HG03025 (cell line): ENCODE data around the gene MTCH1.

Source experiments
- ATAC-seq: cut with Tn5 transposase; IDR thresholded peaks from one replicate; pipeline ENCODE4 v1.9.1; 2021; ENCODE audit warnings: mild to moderate bottlenecking, moderate library complexity; ENCODE audit not compliant: unreplicated experiment, low FRiP score

Gene MTCH1

GRCh38 chr6:36985808-36986703 is at the start of gene MTCH1:
MTCH1 (minus strand) TSS chr6:36986196; CDS start chr6:36986173, 23 bp downstream.
- peak; percentile 79 for ATAC-seq

- no peak for ATAC-seq
These were observed 48.1 kb upstream of the MTCH1 start for GRCh38 chr6:37033819-37034795.

- ATAC-seq = no peak
These were observed 47.3 kb upstream of the MTCH1 start for GRCh38 chr6:37033255-37033654.

- ATAC-seq = no peak
These were observed 46.2 kb upstream of the MTCH1 start for GRCh38 chr6:37032239-37032638.

GRCh38 chr6:37030599-37030998 is 44.6 kb upstream of the MTCH1 start:
- ATAC-seq = no peak

- no peak for ATAC-seq
These were observed 43.4 kb upstream of the MTCH1 start for GRCh38 chr6:37029249-37029971.

- no peak for ATAC-seq
These were observed 41.9 kb upstream of the MTCH1 start for GRCh38 chr6:37027811-37028469.

GRCh38 chr6:37027036-37027720 is 41.2 kb upstream of the MTCH1 start:
- no peak for ATAC-seq

- no peak for ATAC-seq
These were observed 39.8 kb upstream of the MTCH1 start for GRCh38 chr6:37025621-37026466.

GRCh38 chr6:37024656-37025337 is 38.8 kb upstream of the MTCH1 start:
- no peak for ATAC-seq

GRCh38 chr6:37022135-37022863 is 36.3 kb upstream of the MTCH1 start:
- ATAC-seq = no peak

GRCh38 chr6:37021356-37022129 is 35.5 kb upstream of the MTCH1 start:
- ATAC-seq = no peak

GRCh38 chr6:37020812-37021211 is 34.8 kb upstream of the MTCH1 start:
- ATAC-seq = no peak

GRCh38 chr6:37020381-37020780 is 34.4 kb upstream of the MTCH1 start:
- no peak for ATAC-seq

- no peak for ATAC-seq
These were observed 33.1 kb upstream of the MTCH1 start for GRCh38 chr6:37019065-37019450.

- peak; percentile 82 for ATAC-seq
These were observed 32.4 kb upstream of the MTCH1 start for GRCh38 chr6:37018198-37019064.
